CD14-positive monocyte (primary cell): ENCODE results near the gene LRRC8C. TPM values are rescaled to one million over a fixed set of nuclear protein-coding genes. Genes with fewer than 3 reads are reported as not detected.

Source experiments
- DNase-seq, 3 donors: peaks; one replicate each; pipeline ENCODE4 v3.0.0-alpha.2; 2011 to 2022
- H2AFZ ChIP-seq: 2 replicates; pipeline ENCODE4 v1.6.0; 2012; ENCODE audit warnings: mild to moderate bottlenecking, low read depth, low read length, inconsistent platforms; ENCODE audit not compliant: insufficient read depth, poor library complexity, severe bottlenecking
- H3K27ac ChIP-seq, 2 donors: 1 replicate in 1 of 2; 2 replicates in 1 of 2; pipeline ENCODE4 v1.5.1; 2012 to 2013; ENCODE audit warnings: low read length in 2 of 2, control low read depth in 1 of 2, inconsistent platforms in 1 of 2, low read depth in 1 of 2, mild to moderate bottlenecking in 1 of 2
- H3K27me3 ChIP-seq, 2 donors: one replicate each; pipeline versions ENCODE4 v1.6.0 to v1.6.1; 2011 to 2013; ENCODE audit warnings: low read length in 2 of 2; ENCODE audit not compliant: control insufficient read depth in 2 of 2, insufficient read depth in 2 of 2
- H3K36me3 ChIP-seq, 2 donors: replicated peaks in 1 of 2; 1 replicate in 1 of 2; 2 replicates in 1 of 2; pipeline versions ENCODE4 v1.5.1 to v1.6.1; 2012 to 2013; ENCODE audit warnings: low read length in 2 of 2, control low read depth in 1 of 2, inconsistent platforms in 1 of 2, mild to moderate bottlenecking in 1 of 2; ENCODE audit not compliant: insufficient read depth in 2 of 2, control insufficient read depth in 1 of 2
- H3K4me1 ChIP-seq, 2 donors: 1 replicate in 1 of 2; 2 replicates in 1 of 2; pipeline versions ENCODE4 v1.5.1 to v1.6.1; 2012 to 2013; ENCODE audit warnings: low read length in 2 of 2, control low read depth in 1 of 2, inconsistent platforms in 1 of 2, mild to moderate bottlenecking in 1 of 2, moderate library complexity in 1 of 2; ENCODE audit not compliant: insufficient read depth in 2 of 2, control insufficient read depth in 1 of 2
- H3K4me2 ChIP-seq: replicated peaks from 2 replicates; pipeline ENCODE3; 2012; ENCODE audit warnings: low read length, moderate library complexity, mild to moderate bottlenecking; ENCODE audit not compliant: poor library complexity, severe bottlenecking; ENCODE audit errors: extremely low read depth
- H3K4me3 ChIP-seq, 3 experiments: fragments of 200-600 bp in 1 of 3; sonication (generic) in 1 of 3; replicated peaks in 1 of 3; 1 replicate in 2 of 3; 2 replicates in 1 of 3; pipeline ENCODE4 v1.5.1; 2011 to 2013; ENCODE audit warnings: low read length in 3 of 3, mild to moderate bottlenecking in 3 of 3, control low read depth in 2 of 3, low read depth in 2 of 3, inconsistent platforms in 1 of 3, moderate library complexity in 1 of 3
- H3K79me2 ChIP-seq: 2 replicates; pipeline ENCODE4 v1.6.0; 2012; ENCODE audit warnings: mild to moderate bottlenecking, control low read depth, inconsistent platforms, low read length, moderate library complexity; ENCODE audit not compliant: insufficient read depth
- H3K9ac ChIP-seq: 2 replicates; pipeline ENCODE4 v1.6.0; 2017; ENCODE audit warnings: low read length, mild to moderate bottlenecking; ENCODE audit not compliant: insufficient read depth, poor library complexity, severe bottlenecking
- H3K9me3 ChIP-seq, 2 donors: replicated peaks in 1 of 2; 1 replicate in 1 of 2; 2 replicates in 1 of 2; pipeline versions ENCODE4 v1.5.1 to v1.6.1; 2012 to 2013; ENCODE audit warnings: low read length in 2 of 2, control low read depth in 1 of 2; ENCODE audit not compliant: control insufficient read depth in 1 of 2, insufficient read depth in 1 of 2
- H4K20me1 ChIP-seq: 2 replicates; pipeline ENCODE4 v1.6.0; 2012; ENCODE audit warnings: mild to moderate bottlenecking, low read length, control low read depth, moderate library complexity; ENCODE audit not compliant: insufficient read depth
- H3K27ac Mint-ChIP-seq, 7 donors: one replicate each; pipeline ENCODE4 v1.8.0; 2020; ENCODE audit warnings: mild to moderate bottlenecking in 7 of 7, mixed read lengths in 7 of 7, moderate library complexity in 6 of 7, inconsistent platforms in 2 of 7
- H3K27me3 Mint-ChIP-seq, 3 donors: one replicate each; pipeline ENCODE4 v1.8.0; 2021 to 2022; ENCODE audit warnings: low read depth in 3 of 3, mild to moderate bottlenecking in 3 of 3, mixed read lengths in 3 of 3, moderate library complexity in 3 of 3, inconsistent platforms in 1 of 3
- H3K36me3 Mint-ChIP-seq, 2 donors: one replicate each; pipeline ENCODE4 v1.8.0; 2020; ENCODE audit warnings: mixed read lengths in 2 of 2, inconsistent platforms in 1 of 2, mild to moderate bottlenecking in 1 of 2
- H3K4me1 Mint-ChIP-seq: one replicate; pipeline ENCODE4 v1.8.0; 2020; ENCODE audit warnings: mild to moderate bottlenecking, mixed read lengths
- H3K4me3 Mint-ChIP-seq, 2 donors: one replicate each; pipeline ENCODE4 v1.8.0; 2020; ENCODE audit warnings: mild to moderate bottlenecking in 2 of 2, mixed read lengths in 2 of 2, moderate library complexity in 1 of 2
- H3K9me3 Mint-ChIP-seq, 7 donors: one replicate each; pipeline ENCODE4 v1.8.0; 2020 to 2022; ENCODE audit warnings: mixed read lengths in 7 of 7, mild to moderate bottlenecking in 6 of 7, moderate library complexity in 6 of 7, inconsistent platforms in 2 of 7
- CTCF ChIP-seq: fragments of 200-600 bp; IDR thresholded peaks from one replicate; pipeline ENCODE4 v1.8.0; 2022; ENCODE audit warnings: antibody characterized with exemption, mild to moderate bottlenecking
- whole genome bisulfite sequencing: methylation state at CpG from one replicate; pipeline ENCODE4 v1.1.5; 2013; ENCODE audit warnings: missing lambda C conversion rate; ENCODE audit not compliant: insufficient coverage; 5-methylcytosine and 5-hydroxymethylcytosine counted together
- intact Hi-C, 2 donors: fragments of 100-400 bp; cut with micrococcal nuclease; formaldehyde crosslinking; loops; one replicate each; pipeline versions ENCODE4 v1.15.0 to v1.15.1; 2023
- polyA minus RNA-seq: library from RNA; depleted of rRNA, polyadenylated mRNA; stranded (reverse); fragments of >200 nt; gene quantifications from 2 replicates; pipeline ENCODE4 v1.2.3, GENCODE V29; 2012
- polyA plus RNA-seq, 3 donors: library from polyadenylated mRNA; depleted of rRNA in 1 of 3; unstranded in 2 of 3; stranded (reverse) in 1 of 3; fragments of 300-500 nt in 2 of 3; fragments of >200 nt in 1 of 3; fragmentation: Illumina TruSeq in 2 of 3; gene quantifications; 1 replicate in 2 of 3; 2 replicates in 1 of 3; pipeline ENCODE4 v1.2.3, GENCODE V29; 2012 to 2021
- total RNA-seq, 12 experiments: library from RNA in 1 of 12; stranded (reverse) in 1 of 12; fragments of 120-200 nt in 1 of 12; gene quantifications; one replicate each; pipeline ENCODE4 v1.2.4 and lab custom pipeline; 2013 to 2026; ENCODE audit warnings: mixed read lengths in 6 of 12, inconsistent platforms in 1 of 12

LRRC8C gene
- total RNA-seq (2013) = 18.1 TPM
- polyA plus RNA-seq = 10 to 100 TPM; 13.0 to 18.6 (median 16.3) TPM
- 10.3 and 13.1 TPM in 2 replicates for polyA minus RNA-seq
- total RNA-seq (lab: John Stamatoyannopoulos, UW) = 78.2 to 396 (median 147) reads per million in 11 experiments

- H3K36me3 Mint-ChIP-seq = peaks cover 13 to 14% of the 10 kb centered on the region in 2 donors
- Histone ChIP-seq H3K9ac (peak within 1 kb of the TSS; percentile 95), H3K9me3 (no peaks in the 10 kb centered on the region), H3K4me3 (peak within 1 kb of the TSS; percentile 89 to 93 (median 92)), H3K4me1 (peaks cover 34 to 52% of the 10 kb centered on the region in 2 donors), H3K27me3 (no peaks in the 10 kb centered on the region), H4K20me1 (peaks cover 39% of the 10 kb centered on the region), H3K27ac (peak within 1 kb of the TSS; percentile 58 to 94), H2AFZ (peak within 1 kb of the TSS; percentile 93), H3K79me2 (peaks cover 72% of the 10 kb centered on the region), H3K4me2 (peak within 1 kb of the TSS; percentile 82), H3K36me3 (peaks cover 0 to 6% of the 10 kb centered on the region in 2 donors)
- DNase-seq = peak; percentile 72 to 87 (median 82)
- under 1% methylated on average over 66 of the region's 76 CpGs for WGBS
- H3K27ac Mint-ChIP-seq = peak within 1 kb of the TSS; percentile 88 to 96 (median 94)
- H3K4me1 Mint-ChIP-seq = peaks cover 62% of the 10 kb centered on the region
- peak within 1 kb of the TSS; percentile 91 to 95 for H3K4me3 Mint-ChIP-seq
- H3K27me3 Mint-ChIP-seq = no peaks in the 10 kb centered on the region
- intact Hi-C loops = loop anchor here (1.0 to 10.0 kb wide), 5 partner anchors 35 to 362 kb away; partner anchors contain the start of gene ZNF326 (in 2 of the 2)
- peak; percentile 74 for TF ChIP-seq CTCF
- H3K9me3 Mint-ChIP-seq = no peaks in the 10 kb centered on the region
These were observed at the start of gene LRRC8C for GRCh38 chr1:89632657-89633247. Gene LRRC8C, plus strand, starts transcription at chr1:89633120. Its CDS starts 53,354 bp downstream, at chr1:89686474.

- no peak overlapping the region for H3K9ac ChIP-seq
- no peak overlapping the region for H3K4me2 ChIP-seq
- no peaks in the 10 kb centered on the region for H3K27me3 ChIP-seq
- 100% methylated on average over 1 of the region's 2 CpGs for WGBS
- Mint-ChIP-seq H3K4me1 (peaks cover 2% of the 10 kb centered on the region), H3K36me3 (peaks cover 65 to 66% of the 10 kb centered on the region in 2 donors), H3K4me3 (no peak overlapping the region), H3K27me3 (no peaks in the 10 kb centered on the region), H3K27ac (no peak overlapping the region), H3K9me3 (no peaks in the 10 kb centered on the region)
- intact Hi-C loops = loop anchor here in 1 of 2 donors (5.0 kb wide), 1 partner anchor 47 kb away; no protein-coding TSS in a partner anchor
- peaks cover 30 to 74% of the 10 kb centered on the region in 2 donors for H3K36me3 ChIP-seq
- DNase-seq = no peak
- no peak for TF ChIP-seq CTCF
- H3K9me3 ChIP-seq = no peaks in the 10 kb centered on the region
- no peak overlapping the region for H2AFZ ChIP-seq
- no peak overlapping the region for H3K27ac ChIP-seq
- H3K79me2 ChIP-seq = no peaks in the 10 kb centered on the region
- no peaks in the 10 kb centered on the region for H4K20me1 ChIP-seq
- H3K4me1 ChIP-seq = no peaks in the 10 kb centered on the region
- no peak overlapping the region for H3K4me3 ChIP-seq
These were observed 48.7 kb upstream of the LRRC8C start for GRCh38 chr1:89584211-89584610.
